GM19035 (cell line): Measurements from ENCODE around the gene A3GALT2.

Experiments
- ATAC-seq: cut with Tn5 transposase; IDR thresholded peaks from one replicate; pipeline ENCODE4 v1.9.1; 2021; ENCODE audit not compliant: unreplicated experiment

The A3GALT2 gene

GRCh38 chr1:33257207-33257771 lies 63.6 kb downstream of the A3GALT2 start:
- ATAC-seq = no peak
